Peyer's patch (tissue), 4 donors: Measurements from ENCODE around the gene ST3GAL2. TPM values are rescaled to one million over a fixed set of nuclear protein-coding genes. Genes with fewer than 3 reads are reported as not detected.

Experiments
- DNase-seq, 3 donors: peaks; one replicate each; pipeline ENCODE4 v3.0.0-alpha.2; 2017 to 2019
- H3K27ac ChIP-seq, 4 donors: fragments of 200-600 bp; sonication (generic); one replicate each; pipeline ENCODE4 v1.5.1; 2016 to 2019
- H3K27me3 ChIP-seq, 2 donors: fragments of 200-600 bp; sonication (generic); one replicate each; pipeline ENCODE4 v1.5.1; 2019
- H3K36me3 ChIP-seq, 3 donors: fragments of 200-600 bp; sonication (generic); one replicate each; pipeline ENCODE4 v1.5.1; 2016 to 2019
- H3K4me1 ChIP-seq, 4 donors: fragments of 200-600 bp; sonication (generic); one replicate each; pipeline ENCODE4 v1.5.1; 2016 to 2019
- H3K4me3 ChIP-seq, 4 donors: fragments of 200-600 bp; sonication (generic); 1 replicate in 3 of 4; 2 replicates in 1 of 4; pipeline ENCODE4 v1.5.1; 2016 to 2019; ENCODE audit warnings: mild to moderate bottlenecking in 1 of 4
- H3K9me3 ChIP-seq, 4 donors: fragments of 200-600 bp; sonication (generic); one replicate each; pipeline ENCODE4 v1.5.1; 2016 to 2019; ENCODE audit warnings: mild to moderate bottlenecking in 1 of 4
- POLR2A ChIP-seq, 2 donors: fragments of 450-650 bp; IDR thresholded peaks; one replicate each; pipeline ENCODE4 v1.5.1; 2017; ENCODE audit warnings: antibody characterized with exemption in 2 of 2, mild to moderate bottlenecking in 2 of 2, moderate library complexity in 2 of 2
- total RNA-seq, 4 donors: library from RNA; depleted of rRNA; stranded (reverse); fragments of >200 nt; gene quantifications; one replicate each; pipeline ENCODE4 v1.1.0, GENCODE V29; 2016
- TF ChIP-seq, protein P1 (sequence below), 6 experiments: fragments of 450-650 bp in 4 of 6; fragments of 200-600 bp in 2 of 6; sonication (generic) in 1 of 6; IDR thresholded peaks; one replicate each; pipeline ENCODE4 v1.5.1; 2017 to 2019; ENCODE audit warnings: antibody characterized with exemption in 6 of 6, mild to moderate bottlenecking in 3 of 6, moderate library complexity in 1 of 6

Gene ST3GAL2
- total RNA-seq, 4 donors from 2014 or later, result 13.0 to 27.5 (median 19.6) TPM

- Histone ChIP-seq H3K27me3 (no peaks in the 10 kb centered on the region), H3K27ac (no peak overlapping the region), H3K36me3 (peaks cover 0 to 12% (median 0%) of the 10 kb centered on the region in 3 donors), H3K9me3 (no peaks in the 10 kb centered on the region), H3K4me1 (peaks cover 0 to 15% (median 3%) of the 10 kb centered on the region in 4 donors), H3K4me3 (no peak overlapping the region)
- DNase-seq, result no peak
- no peak for TF ChIP-seq POLR2A (IDR thresholded peaks at IDR 0.05)
- TF ChIP-seq, protein P1, sequence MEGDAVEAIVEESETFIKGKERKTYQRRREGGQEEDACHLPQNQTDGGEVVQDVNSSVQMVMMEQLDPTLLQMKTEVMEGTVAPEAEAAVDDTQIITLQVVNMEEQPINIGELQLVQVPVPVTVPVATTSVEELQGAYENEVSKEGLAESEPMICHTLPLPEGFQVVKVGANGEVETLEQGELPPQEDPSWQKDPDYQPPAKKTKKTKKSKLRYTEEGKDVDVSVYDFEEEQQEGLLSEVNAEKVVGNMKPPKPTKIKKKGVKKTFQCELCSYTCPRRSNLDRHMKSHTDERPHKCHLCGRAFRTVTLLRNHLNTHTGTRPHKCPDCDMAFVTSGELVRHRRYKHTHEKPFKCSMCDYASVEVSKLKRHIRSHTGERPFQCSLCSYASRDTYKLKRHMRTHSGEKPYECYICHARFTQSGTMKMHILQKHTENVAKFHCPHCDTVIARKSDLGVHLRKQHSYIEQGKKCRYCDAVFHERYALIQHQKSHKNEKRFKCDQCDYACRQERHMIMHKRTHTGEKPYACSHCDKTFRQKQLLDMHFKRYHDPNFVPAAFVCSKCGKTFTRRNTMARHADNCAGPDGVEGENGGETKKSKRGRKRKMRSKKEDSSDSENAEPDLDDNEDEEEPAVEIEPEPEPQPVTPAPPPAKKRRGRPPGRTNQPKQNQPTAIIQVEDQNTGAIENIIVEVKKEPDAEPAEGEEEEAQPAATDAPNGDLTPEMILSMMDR (IDR thresholded peaks at IDR 0.05), result no peak
Observed at GRCh38 chr16:70383421-70383960, 55.4 kb downstream of the ST3GAL2 start.

DNA sequence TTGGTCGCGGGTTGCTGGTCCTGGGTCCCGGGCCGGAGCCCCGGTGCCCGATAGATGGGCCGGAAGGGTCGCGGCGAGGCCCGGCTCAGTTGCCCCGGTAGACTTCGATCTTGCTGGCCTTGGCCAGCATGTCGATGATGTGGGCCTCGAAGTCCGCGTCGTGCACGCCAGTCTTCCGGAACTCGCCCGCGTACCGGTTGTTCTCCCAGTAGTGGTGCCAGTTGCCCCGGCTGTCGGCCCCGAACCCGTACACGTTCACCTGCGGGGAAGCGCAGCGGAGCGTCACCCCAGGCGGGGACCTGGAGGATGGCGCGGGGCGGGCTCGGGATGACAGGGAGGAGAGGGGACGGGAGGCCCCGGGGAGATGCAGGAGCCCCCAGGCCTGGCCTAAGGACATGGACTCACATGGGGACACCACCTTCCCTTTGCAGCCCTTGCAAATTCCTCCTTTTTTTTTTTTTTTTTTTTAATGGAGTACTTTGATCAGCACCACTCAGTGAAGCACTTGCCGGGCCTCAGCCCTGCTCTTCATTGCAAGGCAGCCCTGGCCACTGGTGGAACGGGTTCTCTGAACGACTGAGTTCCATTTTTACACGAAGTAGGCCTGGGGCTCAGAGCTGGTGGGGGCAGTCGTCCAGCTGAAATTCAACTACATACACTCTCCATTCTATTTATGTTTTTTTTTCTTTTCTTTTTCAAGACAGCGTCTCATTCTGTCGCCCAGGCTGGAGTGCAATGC, 57.1 kb downstream of the ST3GAL2 start:
- Histone ChIP-seq H3K9me3 (no peaks in the 10 kb centered on the region), H3K27me3 (no peaks in the 10 kb centered on the region), H3K4me3 (peak overlapping the region; percentile 72 to 79 (median 76)), H3K4me1 (peaks cover 0 to 15% (median 3%) of the 10 kb centered on the region in 4 donors), H3K27ac (peak overlapping the region; percentile 76 to 96 (median 86)), H3K36me3 (peaks cover 0 to 8% (median 0%) of the 10 kb centered on the region in 3 donors)
- no peak for TF ChIP-seq POLR2A (IDR thresholded peaks at IDR 0.05)
- TF ChIP-seq, protein P1 (IDR thresholded peaks at IDR 0.05), result no peak
- no peak for DNase-seq

GRCh38 chr16:70380919-70381603, 57.8 kb downstream of the ST3GAL2 start:
- TF ChIP-seq, protein P1 (IDR thresholded peaks at IDR 0.05), result peak in 3 of 6 experiments; percentile 9 to 28 (median 19)
- TF ChIP-seq POLR2A (IDR thresholded peaks at IDR 0.05), result peak; percentile 49 to 73
- peak; percentile 97 to 99 (median 98) for DNase-seq
- H3K36me3 ChIP-seq, result peaks cover 0 to 7% (median 0%) of the 10 kb centered on the region in 3 donors
- no peaks in the 10 kb centered on the region for H3K9me3 ChIP-seq
- peak overlapping the region; percentile 76 to 96 (median 86) for H3K27ac ChIP-seq
- peak overlapping the region; percentile 72 to 79 (median 76) for H3K4me3 ChIP-seq
- H3K4me1 ChIP-seq, result peaks cover 0 to 15% (median 3%) of the 10 kb centered on the region in 4 donors
- H3K27me3 ChIP-seq, result no peaks in the 10 kb centered on the region

GRCh38 chr16:70380248-70380918, 58.5 kb downstream of the ST3GAL2 start:
- Histone ChIP-seq H3K27ac (peak overlapping the region; percentile 76 to 96 (median 86)), H3K4me1 (peaks cover 0 to 15% (median 3%) of the 10 kb centered on the region in 4 donors), H3K36me3 (peaks cover 0 to 13% (median 0%) of the 10 kb centered on the region in 3 donors), H3K9me3 (no peaks in the 10 kb centered on the region), H3K4me3 (peak overlapping the region; percentile 72 to 79 (median 76)), H3K27me3 (no peaks in the 10 kb centered on the region)
- peak; percentile 54 to 71 (median 62) for DNase-seq
- TF ChIP-seq, protein P1 (IDR thresholded peaks at IDR 0.05), result no peak
- no peak for TF ChIP-seq POLR2A (IDR thresholded peaks at IDR 0.05)

GRCh38 chr16:70378869-70379493, 59.9 kb downstream of the ST3GAL2 start:
- DNase-seq, result no peak
- Histone ChIP-seq H3K36me3 (peaks cover 0 to 21% (median 0%) of the 10 kb centered on the region in 3 donors), H3K9me3 (no peaks in the 10 kb centered on the region), H3K27me3 (no peaks in the 10 kb centered on the region), H3K4me3 (no peak overlapping the region), H3K27ac (no peak overlapping the region), H3K4me1 (peaks cover 0 to 15% (median 3%) of the 10 kb centered on the region in 4 donors)
- TF ChIP-seq, protein P1 (IDR thresholded peaks at IDR 0.05), result no peak
- no peak for TF ChIP-seq POLR2A (IDR thresholded peaks at IDR 0.05)
